HL-60/S4 treated with phorbol 12-myristate 13-acetate at 8.2 ng/mL for 4 days and 3 days (cell line): ENCODE measurements around the gene LTBP4.
"Not testable (repeated sequence)": the region's sequence is repeated elsewhere in the genome, so short reads cannot be mapped to it uniquely, and the experiment has no call there.

Experiments used
- in situ Hi-C: fragments of 300-500 bp; cut with MboI; formaldehyde crosslinking; loops from 2 replicates; pipeline ENCODE4 v1.15.0; 2022; ENCODE audit warnings: low sequenced_read_pairs

The LTBP4 gene

GRCh38 chr19:40601134-40601974 lies at the start of gene LTBP4:
TSS of gene LTBP4 (plus strand) at chr19:40601369. CDS start at chr19:40601388, 19 bp downstream.
- in situ Hi-C loops, result no loop called here

GRCh38 chr19:40552848-40553247 lies 48.3 kb upstream of the LTBP4 start:
- in situ Hi-C loops, result no loop called here

- in situ Hi-C loops, result no loop called here
Measured at GRCh38 chr19:40553885-40554857, 47.0 kb upstream of the LTBP4 start.

GRCh38 chr19:40555978-40556689 lies 45.0 kb upstream of the LTBP4 start:
- in situ Hi-C loops, result no loop called here

GRCh38 chr19:40556953-40557530 lies 44.1 kb upstream of the LTBP4 start:
- in situ Hi-C loops, result no loop called here

- in situ Hi-C loops, result no loop called here
Measured at GRCh38 chr19:40559394-40559793, 41.8 kb upstream of the LTBP4 start.

- in situ Hi-C loops, result no loop called here
Measured at GRCh38 chr19:40560092-40560507, 41.1 kb upstream of the LTBP4 start.

GRCh38 chr19:40561947-40562346 lies 39.2 kb upstream of the LTBP4 start:
- in situ Hi-C loops, result no loop called here

GRCh38 chr19:40564535-40564934 lies 36.6 kb upstream of the LTBP4 start:
- in situ Hi-C loops, result not testable (repeated sequence)

- in situ Hi-C loops, result no loop called here
Measured at GRCh38 chr19:40565355-40565754, 35.8 kb upstream of the LTBP4 start.

GRCh38 chr19:40565910-40566495 lies 35.2 kb upstream of the LTBP4 start:
- in situ Hi-C loops, result no loop called here

GRCh38 chr19:40567040-40567749 lies 34.0 kb upstream of the LTBP4 start:
- in situ Hi-C loops, result no loop called here

GRCh38 chr19:40567750-40568494 lies 33.2 kb upstream of the LTBP4 start:
- in situ Hi-C loops, result no loop called here

- in situ Hi-C loops, result no loop called here
Measured at GRCh38 chr19:40570313-40571004, 30.7 kb upstream of the LTBP4 start.

- in situ Hi-C loops, result no loop called here
Measured at GRCh38 chr19:40571005-40571318, 30.2 kb upstream of the LTBP4 start.

GRCh38 chr19:40571831-40572495 lies 29.2 kb upstream of the LTBP4 start:
- in situ Hi-C loops, result no loop called here

GRCh38 chr19:40575326-40575725 lies 25.8 kb upstream of the LTBP4 start:
- in situ Hi-C loops, result no loop called here

- in situ Hi-C loops, result no loop called here
Measured at GRCh38 chr19:40576151-40576584, 25.0 kb upstream of the LTBP4 start.
